ENCODE results near the gene CCRL2.

The CCRL2 gene

GRCh38 chr3:46370839-46371518, 36.1 kb upstream of the CCRL2 start, which contains the start of gene CCR5 (continued):
- TF ChIP-seq ZIC2 (tag by site-specific recombination; IDR thresholded peaks at IDR 0.05) (no peak), ZNF768 (tag by site-specific recombination; IDR thresholded peaks at IDR 0.05) (no peak), ZBTB26 (tag by site-specific recombination; optimal IDR thresholded peaks at IDR 0.05) (no peak), KLF16 (tag by site-specific recombination; IDR thresholded peaks at IDR 0.05) (no peak), SCRT1 (tag by site-specific recombination; IDR thresholded peaks at IDR 0.05; ENCODE audit: borderline replicate concordance) (no peak)

GRCh38 chr3:46371519-46372340, 35.3 kb upstream of the CCRL2 start:
- POLR2A ChIA-PET = no interaction called here
- Histone ChIP-seq H3K4me1 (ENCODE audit: control insufficient read depth, insufficient read depth, low read length) (no peaks in the 10 kb centered on the region), H3K4me3 (ENCODE audit: low read depth, low read length) (no peak overlapping the region), H3K9me3 (ENCODE audit: control insufficient read depth, insufficient read depth, low read depth, low read length) (no peaks in the 10 kb centered on the region), H3K36me3 (ENCODE audit: control insufficient read depth in 2 of 2, insufficient read depth in 1 of 2, low read length in 2 of 2) (no peaks in the 10 kb centered on the region), H3K27ac (ENCODE audit: extremely low read depth, low read depth, low read length) (no peak overlapping the region)
- TF ChIP-seq ZNF341 (tag by site-specific recombination; IDR thresholded peaks at IDR 0.05; ENCODE audit: low read depth) = no peak
- TF ChIP-seq ZNF768 (tag by site-specific recombination; IDR thresholded peaks at IDR 0.05) = 0 out of 2 replicates have a peak, but pooled peaks have one; percentile 14
- CTCF ChIA-PET = interaction anchor here (0.6 to 4.6 kb wide), 8 partner anchors 95 to 706 kb away, joined by 3 to 21 read pairs (median 4); no protein-coding TSS in a partner anchor

- no peak for TF ChIP-seq ZNF324 (tag by site-specific recombination; IDR thresholded peaks at IDR 0.05)
- TF ChIP-seq ZNF747 (tag by site-specific recombination; IDR thresholded peaks at IDR 0.05) = no peak
- no peak for TF ChIP-seq ZNF555 (tag by site-specific recombination; conservative IDR thresholded peaks at IDR 0.05)
- TF ChIP-seq ZNF654 (tag by site-specific recombination; IDR thresholded peaks at IDR 0.05; ENCODE audit: low read depth) = peak; percentile 60
- TF ChIP-seq CTCF (tag by site-specific recombination; IDR thresholded peaks at IDR 0.05) = 0 out of 2 replicates have a peak, but pooled peaks have one; percentile 9
- TF ChIP-seq ZSCAN4 (tag by site-specific recombination; IDR thresholded peaks at IDR 0.05) = no peak
- no peak for TF ChIP-seq ZNF560 (tag by site-specific recombination; IDR thresholded peaks at IDR 0.05; ENCODE audit: borderline replicate concordance)
- no peak for TF ChIP-seq HIC1 (tag by site-specific recombination; IDR thresholded peaks at IDR 0.05)
- no peak for TF ChIP-seq ZSCAN23 (tag by site-specific recombination; IDR thresholded peaks at IDR 0.05)
- TF ChIP-seq TRIM28 (IDR thresholded peaks at IDR 0.05; ENCODE audit: borderline replicate concordance, low read length) = no peak
- H3K27ac ChIP-seq (ENCODE audit: extremely low read depth, low read depth, low read length) = no peak overlapping the region
- H3K9me3 ChIP-seq (ENCODE audit: control insufficient read depth, insufficient read depth, low read depth, low read length) = no peaks in the 10 kb centered on the region
- ChIA-PET CTCF (interaction anchor here (0.7 to 4.6 kb wide), 6 partner anchors 62 to 284 kb away, joined by 3 to 21 read pairs (median 4); no protein-coding TSS in a partner anchor), POLR2A (no interaction called here)
- no peaks in the 10 kb centered on the region for H3K36me3 ChIP-seq (ENCODE audit: control insufficient read depth in 2 of 2, insufficient read depth in 1 of 2, low read length in 2 of 2)
- H3K4me3 ChIP-seq (ENCODE audit: low read depth, low read length) = no peak overlapping the region
- no peaks in the 10 kb centered on the region for H3K4me1 ChIP-seq (ENCODE audit: control insufficient read depth, insufficient read depth, low read length)
Measured at GRCh38 chr3:46372492-46373359, 34.3 kb upstream of the CCRL2 start.
